Measurements from ENCODE around the gene CLTCL1. TPM values are rescaled to one million over a fixed set of nuclear protein-coding genes. Genes with fewer than 3 reads are reported as not detected.

Gene CLTCL1
- total and polyA plus RNA-seq, 9 of the 15 experiments (the other 6 are each of a cell fraction or from before 2014, with no cell fraction given): 1.1 to 11.7 (median 5.0) TPM

GRCh38 chr22:19201130-19201868 lies 90.2 kb downstream of the CLTCL1 start (continued):
- no peak for TF ChIP-seq ZNF696 (CRISPR knock-in tag; conservative IDR thresholded peaks at IDR 0.05)
- TF ChIP-seq SUPT5H (IDR thresholded peaks at IDR 0.05): no peak
- TF ChIP-seq, protein P1, sequence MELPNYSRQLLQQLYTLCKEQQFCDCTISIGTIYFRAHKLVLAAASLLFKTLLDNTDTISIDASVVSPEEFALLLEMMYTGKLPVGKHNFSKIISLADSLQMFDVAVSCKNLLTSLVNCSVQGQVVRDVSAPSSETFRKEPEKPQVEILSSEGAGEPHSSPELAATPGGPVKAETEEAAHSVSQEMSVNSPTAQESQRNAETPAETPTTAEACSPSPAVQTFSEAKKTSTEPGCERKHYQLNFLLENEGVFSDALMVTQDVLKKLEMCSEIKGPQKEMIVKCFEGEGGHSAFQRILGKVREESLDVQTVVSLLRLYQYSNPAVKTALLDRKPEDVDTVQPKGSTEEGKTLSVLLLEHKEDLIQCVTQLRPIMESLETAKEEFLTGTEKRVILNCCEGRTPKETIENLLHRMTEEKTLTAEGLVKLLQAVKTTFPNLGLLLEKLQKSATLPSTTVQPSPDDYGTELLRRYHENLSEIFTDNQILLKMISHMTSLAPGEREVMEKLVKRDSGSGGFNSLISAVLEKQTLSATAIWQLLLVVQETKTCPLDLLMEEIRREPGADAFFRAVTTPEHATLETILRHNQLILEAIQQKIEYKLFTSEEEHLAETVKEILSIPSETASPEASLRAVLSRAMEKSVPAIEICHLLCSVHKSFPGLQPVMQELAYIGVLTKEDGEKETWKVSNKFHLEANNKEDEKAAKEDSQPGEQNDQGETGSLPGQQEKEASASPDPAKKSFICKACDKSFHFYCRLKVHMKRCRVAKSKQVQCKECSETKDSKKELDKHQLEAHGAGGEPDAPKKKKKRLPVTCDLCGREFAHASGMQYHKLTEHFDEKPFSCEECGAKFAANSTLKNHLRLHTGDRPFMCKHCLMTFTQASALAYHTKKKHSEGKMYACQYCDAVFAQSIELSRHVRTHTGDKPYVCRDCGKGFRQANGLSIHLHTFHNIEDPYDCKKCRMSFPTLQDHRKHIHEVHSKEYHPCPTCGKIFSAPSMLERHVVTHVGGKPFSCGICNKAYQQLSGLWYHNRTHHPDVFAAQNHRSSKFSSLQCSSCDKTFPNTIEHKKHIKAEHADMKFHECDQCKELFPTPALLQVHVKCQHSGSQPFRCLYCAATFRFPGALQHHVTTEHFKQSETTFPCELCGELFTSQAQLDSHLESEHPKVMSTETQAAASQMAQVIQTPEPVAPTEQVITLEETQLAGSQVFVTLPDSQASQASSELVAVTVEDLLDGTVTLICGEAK (IDR thresholded peaks at IDR 0.05): no peak
- TF ChIP-seq, protein P1 (CRISPR knock-in tag; IDR thresholded peaks at IDR 0.05): peak; percentile 30; the same call in 1 of the 2 replicates
- no peak for TF ChIP-seq DDX20 (tag; IDR thresholded peaks at IDR 0.05; ENCODE audit: low read depth)
- TF ChIP-seq PTRF (tag; IDR thresholded peaks at IDR 0.05): no peak
- TF ChIP-seq, protein P2, sequence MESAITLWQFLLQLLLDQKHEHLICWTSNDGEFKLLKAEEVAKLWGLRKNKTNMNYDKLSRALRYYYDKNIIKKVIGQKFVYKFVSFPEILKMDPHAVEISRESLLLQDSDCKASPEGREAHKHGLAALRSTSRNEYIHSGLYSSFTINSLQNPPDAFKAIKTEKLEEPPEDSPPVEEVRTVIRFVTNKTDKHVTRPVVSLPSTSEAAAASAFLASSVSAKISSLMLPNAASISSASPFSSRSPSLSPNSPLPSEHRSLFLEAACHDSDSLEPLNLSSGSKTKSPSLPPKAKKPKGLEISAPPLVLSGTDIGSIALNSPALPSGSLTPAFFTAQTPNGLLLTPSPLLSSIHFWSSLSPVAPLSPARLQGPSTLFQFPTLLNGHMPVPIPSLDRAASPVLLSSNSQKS (CRISPR knock-in tag; IDR thresholded peaks at IDR 0.05): no peak
- TF ChIP-seq KAT7 (CRISPR knock-in tag; IDR thresholded peaks at IDR 0.05; ENCODE audit: borderline replicate concordance): no peak
- TF ChIP-seq PRPF4 (IDR thresholded peaks at IDR 0.05; ENCODE audit: insufficient read depth, low read depth, low read length, poor library complexity, severe bottlenecking): no peak
- TF ChIP-seq FOXK2 (conservative IDR thresholded peaks at IDR 0.05 in 1 of 2, IDR thresholded peaks at IDR 0.05 in 1 of 2; ENCODE audit: low read depth in 2 of 2): no peak
- TF ChIP-seq NKRF (IDR thresholded peaks at IDR 0.05; ENCODE audit: borderline replicate concordance): no peak
- peak; percentile 56 for TF ChIP-seq RBBP5 (IDR thresholded peaks at IDR 0.05; ENCODE audit: borderline replicate concordance, insufficient read depth, low read length, poor library complexity, severe bottlenecking)
- TF ChIP-seq ZNF780A (CRISPR knock-in tag; IDR thresholded peaks at IDR 0.05): no peak
- TF ChIP-seq XRCC4 (IDR thresholded peaks at IDR 0.05; ENCODE audit: extremely low read depth, insufficient read depth, insufficient read length): no peak
- TF ChIP-seq SRSF9 (IDR thresholded peaks at IDR 0.05; ENCODE audit: borderline replicate concordance, low read depth, low read length): no peak
- no peak for TF ChIP-seq YBX1 (IDR thresholded peaks at IDR 0.05)
